BE2C (cell line): ENCODE measurements around the gene GRK2.

Source experiments
- DNase-seq: peaks from one replicate; pipeline ENCODE4 v3.0.0-alpha.2; 2020
- H3K27me3 ChIP-seq: fragments of 250-450 bp; sonication (Bioruptor Pico); 2 replicates; pipeline ENCODE4 v1.5.1; 2020; ENCODE audit warnings: mild to moderate bottlenecking
- H3K36me3 ChIP-seq: fragments of 250-450 bp; sonication (Bioruptor Pico); 2 replicates; pipeline ENCODE4 v1.5.1; 2020; ENCODE audit warnings: mild to moderate bottlenecking
- H3K4me1 ChIP-seq: fragments of 250-450 bp; sonication (Bioruptor Pico); 2 replicates; pipeline ENCODE4 v1.5.1; 2020
- H3K4me3 ChIP-seq: 2 replicates; pipeline ENCODE4 v1.5.1; 2011; ENCODE audit warnings: low read depth, low read length
- H3K9me3 ChIP-seq: fragments of 250-450 bp; sonication (Bioruptor Pico); 2 replicates; pipeline ENCODE4 v1.5.1; 2020
- CTCF ChIP-seq: IDR thresholded peaks from 2 replicates; pipeline ENCODE4 v1.5.1; 2012; ENCODE audit warnings: mild to moderate bottlenecking, low read depth, low read length

GRK2 gene

DNA sequence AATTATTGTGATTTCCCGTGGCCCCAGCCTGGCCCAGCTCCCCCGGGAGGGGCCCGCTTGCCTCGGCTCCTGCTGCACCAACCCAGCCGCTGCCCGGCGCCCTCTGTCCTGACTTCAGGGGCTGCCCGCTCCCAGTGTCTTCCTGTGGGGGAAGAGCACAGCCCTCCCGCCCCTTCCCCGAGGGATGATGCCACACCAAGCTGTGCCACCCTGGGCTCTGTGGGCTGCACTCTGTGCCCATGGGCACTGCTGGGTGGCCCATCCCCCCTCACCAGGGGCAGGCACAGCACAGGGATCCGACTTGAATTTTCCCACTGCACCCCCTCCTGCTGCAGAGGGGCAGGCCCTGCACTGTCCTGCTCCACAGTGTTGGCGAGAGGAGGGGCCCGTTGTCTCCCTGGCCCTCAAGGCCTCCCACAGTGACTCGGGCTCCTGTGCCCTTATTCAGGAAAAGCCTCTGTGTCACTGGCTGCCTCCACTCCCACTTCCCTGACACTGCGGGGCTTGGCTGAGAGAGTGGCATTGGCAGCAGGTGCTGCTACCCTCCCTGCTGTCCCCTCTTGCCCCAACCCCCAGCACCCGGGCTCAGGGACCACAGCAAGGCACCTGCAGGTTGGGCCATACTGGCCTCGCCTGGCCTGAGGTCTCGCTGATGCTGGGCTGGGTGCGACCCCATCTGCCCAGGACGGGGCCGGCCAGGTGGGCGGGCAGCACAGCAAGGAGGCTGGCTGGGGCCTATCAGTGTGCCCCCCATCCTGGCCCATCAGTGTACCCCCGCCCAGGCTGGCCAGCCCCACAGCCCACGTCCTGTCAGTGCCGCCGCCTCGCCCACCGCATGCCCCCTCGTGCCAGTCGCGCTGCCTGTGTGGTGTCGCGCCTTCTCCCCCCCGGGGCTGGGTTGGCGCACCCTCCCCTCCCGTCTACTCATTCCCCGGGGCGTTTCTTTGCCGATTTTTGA is 19.5 kb downstream of the GRK2 start:
- DNase-seq, result no peak
- TF ChIP-seq CTCF, result no peak
- H3K4me3 ChIP-seq, result no peak overlapping the region
- H3K36me3 ChIP-seq, result peaks cover 60% of the 10 kb centered on the region
- H3K27me3 ChIP-seq, result no peaks in the 10 kb centered on the region
- H3K9me3 ChIP-seq, result no peaks in the 10 kb centered on the region
- peaks cover 10% of the 10 kb centered on the region for H3K4me1 ChIP-seq

GRCh38 chr11:67286621-67287333 is 20.5 kb downstream of the GRK2 start:
- H3K4me3 ChIP-seq, result no peak overlapping the region
- H3K4me1 ChIP-seq, result peaks cover 10% of the 10 kb centered on the region
- no peaks in the 10 kb centered on the region for H3K9me3 ChIP-seq
- no peak for DNase-seq
- H3K36me3 ChIP-seq, result peaks cover 56% of the 10 kb centered on the region
- no peaks in the 10 kb centered on the region for H3K27me3 ChIP-seq
- TF ChIP-seq CTCF, result no peak

GRCh38 chr11:67287355-67288197 is 21.3 kb downstream of the GRK2 start:
- H3K36me3 ChIP-seq, result peaks cover 53% of the 10 kb centered on the region
- DNase-seq, result no peak

DNA sequence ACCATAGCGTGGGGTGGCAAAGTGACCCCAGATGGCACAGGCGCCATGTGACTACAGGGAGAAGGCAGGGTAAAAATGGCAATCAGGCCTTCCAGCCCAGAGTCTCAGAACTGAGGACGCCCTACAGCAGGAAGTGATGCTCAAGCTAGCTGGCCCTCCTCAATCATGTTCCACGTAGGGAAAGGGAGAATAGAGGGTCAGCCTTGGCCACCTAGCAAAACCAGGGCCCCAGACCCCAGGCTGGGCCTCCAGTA is 21.9 kb downstream of the GRK2 start:
- peaks cover 10% of the 10 kb centered on the region for H3K4me1 ChIP-seq

More at GRCh38 chr11:67287355-67288197, 21.3 kb downstream of the GRK2 start:
- Histone ChIP-seq H3K4me1 (peaks cover 10% of the 10 kb centered on the region), H3K9me3 (no peaks in the 10 kb centered on the region), H3K4me3 (peak overlapping the region; percentile 77), H3K27me3 (no peaks in the 10 kb centered on the region)
- no peak for TF ChIP-seq CTCF

GRCh38 chr11:67288452-67289225 is 22.4 kb downstream of the GRK2 start:
- Histone ChIP-seq H3K36me3 (peaks cover 47% of the 10 kb centered on the region), H3K9me3 (no peaks in the 10 kb centered on the region), H3K4me3 (peak overlapping the region; percentile 77), H3K4me1 (peaks cover 10% of the 10 kb centered on the region), H3K27me3 (no peaks in the 10 kb centered on the region)
- no peak; the same call in 1 of the 2 replicates for TF ChIP-seq CTCF
- DNase-seq, result peak; percentile 96

More for the DNA sequence above, 21.9 kb downstream of the GRK2 start:
- peak overlapping the region; percentile 77 for H3K4me3 ChIP-seq
- H3K36me3 ChIP-seq, result peaks cover 51% of the 10 kb centered on the region
- no peaks in the 10 kb centered on the region for H3K27me3 ChIP-seq
- TF ChIP-seq CTCF, result no peak
- H3K9me3 ChIP-seq, result no peaks in the 10 kb centered on the region
- DNase-seq, result no peak
